Suppressor macrophage (primary cell): ENCODE results near the gene PRDM5.
A peak's percentile ranks its signal among the peaks of the same experiment; 100 is the strongest.

Experiments used
- DNase-seq, 4 experiments: peaks; one replicate each; pipeline ENCODE4 v3.0.0-alpha.2; 2020 to 2022

PRDM5 gene

DNA sequence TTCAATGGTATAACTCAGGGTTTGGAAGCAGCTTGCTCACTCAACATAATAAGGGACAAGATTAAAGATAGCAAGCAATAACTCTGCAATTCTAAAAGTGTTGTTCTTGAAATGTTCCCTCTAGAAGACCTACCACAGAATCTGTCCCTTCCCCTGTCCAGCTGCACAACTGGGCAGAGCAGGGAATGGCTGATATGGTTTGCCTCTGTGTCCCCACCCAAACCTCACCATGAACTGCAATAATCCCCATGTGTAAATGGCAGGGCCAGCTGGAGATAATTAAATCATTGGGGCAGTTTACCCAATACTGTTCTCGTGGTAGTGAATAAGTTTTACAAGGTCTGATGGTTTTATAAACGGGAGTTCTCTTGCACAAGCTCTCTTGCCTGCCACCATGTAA lies 19.1 kb downstream of the PRDM5 start:
- no peak for DNase-seq

DNA sequence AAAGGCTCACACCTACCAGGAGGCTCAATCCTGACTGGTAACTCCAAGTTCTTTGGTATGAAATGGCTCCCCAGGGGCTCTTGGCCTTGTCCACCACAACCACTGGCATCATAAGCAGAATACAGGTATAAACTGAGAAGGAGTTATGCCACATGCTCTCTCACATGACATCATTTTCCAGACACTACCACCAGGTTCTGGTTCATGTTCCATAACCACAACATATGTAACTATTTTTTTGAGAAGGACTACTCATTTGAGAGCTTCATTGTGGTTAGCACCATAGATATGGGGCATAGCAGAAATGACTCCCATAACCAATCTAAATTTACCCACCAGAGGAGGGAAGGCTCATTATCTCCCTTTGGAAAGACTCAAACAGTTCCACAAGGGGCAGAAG lies 19.6 kb downstream of the PRDM5 start:
- DNase-seq = no peak

DNA sequence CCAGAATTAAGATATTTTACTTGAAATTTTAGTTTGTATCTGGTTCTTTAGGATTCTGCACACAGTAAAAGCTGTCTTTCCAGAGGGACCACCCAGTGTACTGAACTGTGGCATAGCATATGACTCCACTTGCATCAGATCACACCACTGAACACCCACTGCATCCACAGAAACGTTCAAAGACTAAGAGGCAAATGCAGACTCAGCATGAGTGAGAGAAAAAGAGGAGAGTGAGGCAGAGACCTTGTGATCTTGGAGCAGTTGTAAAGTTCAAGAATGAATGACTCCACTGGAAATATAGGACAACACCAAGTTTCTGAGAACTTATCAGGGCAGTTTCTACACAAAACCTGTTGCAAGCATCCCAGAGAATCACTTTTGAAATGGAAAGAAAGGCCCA lies 20.8 kb downstream of the PRDM5 start:
- DNase-seq = peak in 1 of 4 experiments; percentile 14

DNA sequence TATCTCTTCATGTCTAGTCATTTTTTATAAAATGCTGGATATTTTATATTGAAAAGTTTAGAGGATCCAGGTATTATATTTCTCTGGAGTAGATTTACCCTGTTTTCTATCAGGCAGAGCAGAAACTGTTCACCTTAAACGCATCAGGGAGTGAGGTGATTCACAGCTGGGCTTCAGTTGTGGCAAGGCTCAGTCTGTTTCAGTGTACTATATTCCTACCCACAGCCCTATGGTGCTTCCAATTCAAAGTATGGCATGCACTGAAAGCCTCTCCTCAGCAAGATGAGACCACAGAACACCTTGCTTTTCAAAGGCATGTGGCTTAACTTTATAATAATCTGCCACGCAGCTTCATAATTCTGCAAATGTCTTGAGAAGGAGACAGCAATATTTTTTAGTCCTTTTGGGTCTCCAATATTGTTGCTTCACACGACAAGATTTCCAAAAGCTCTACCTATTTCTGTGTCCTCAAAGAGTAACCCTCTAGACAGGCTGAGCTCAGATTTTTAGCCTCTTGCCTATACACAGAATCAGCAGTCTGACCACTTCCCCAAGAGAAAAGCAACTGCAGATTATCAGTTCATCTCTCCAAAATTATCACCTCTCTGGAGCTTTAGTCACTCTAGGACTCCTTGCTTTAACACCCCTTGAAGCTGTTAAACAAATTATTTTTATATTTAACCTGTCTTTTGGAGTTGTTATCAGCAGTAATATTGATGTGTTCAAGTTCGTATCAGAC lies 24.4 kb downstream of the PRDM5 start:
- no peak for DNase-seq

DNA sequence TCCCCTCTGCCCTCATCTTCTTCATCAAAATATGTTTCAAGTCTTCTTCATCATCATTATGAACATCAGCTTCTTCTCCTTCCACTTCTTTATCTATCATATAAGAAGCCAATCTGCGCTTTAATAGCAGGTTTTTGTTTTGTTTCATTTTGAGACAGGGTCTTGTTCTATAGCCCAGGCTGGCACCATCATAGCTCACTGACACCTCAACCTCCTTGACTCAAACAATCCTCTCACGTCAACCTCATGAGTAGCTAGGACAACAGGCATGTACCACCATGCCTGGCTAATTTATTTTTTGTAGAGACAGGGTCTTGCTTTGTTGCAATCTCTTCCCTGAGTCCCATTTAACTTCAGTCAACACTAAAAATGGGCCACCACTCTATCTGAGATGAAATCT lies 27.0 kb downstream of the PRDM5 start:
- DNase-seq = no peak

DNA sequence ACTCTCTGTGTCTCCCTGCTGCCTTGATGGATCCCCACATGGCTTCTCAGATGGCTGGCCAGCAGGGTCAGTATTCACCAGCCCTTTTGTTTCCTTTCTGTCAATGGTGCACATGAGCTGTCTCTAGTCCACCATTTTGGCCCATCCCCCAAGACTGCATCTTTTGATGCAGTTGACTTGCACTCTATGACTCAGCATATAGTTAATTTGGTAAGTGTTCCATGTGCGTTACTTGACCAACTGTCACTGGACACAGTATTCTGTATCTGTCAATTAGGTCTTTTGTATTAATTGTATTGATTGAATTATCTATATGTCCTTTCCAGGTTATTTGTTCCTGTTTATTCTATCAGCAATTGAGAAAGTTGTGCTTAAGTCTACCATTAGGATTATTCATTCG lies 29.2 kb downstream of the PRDM5 start:
- no peak for DNase-seq

DNA sequence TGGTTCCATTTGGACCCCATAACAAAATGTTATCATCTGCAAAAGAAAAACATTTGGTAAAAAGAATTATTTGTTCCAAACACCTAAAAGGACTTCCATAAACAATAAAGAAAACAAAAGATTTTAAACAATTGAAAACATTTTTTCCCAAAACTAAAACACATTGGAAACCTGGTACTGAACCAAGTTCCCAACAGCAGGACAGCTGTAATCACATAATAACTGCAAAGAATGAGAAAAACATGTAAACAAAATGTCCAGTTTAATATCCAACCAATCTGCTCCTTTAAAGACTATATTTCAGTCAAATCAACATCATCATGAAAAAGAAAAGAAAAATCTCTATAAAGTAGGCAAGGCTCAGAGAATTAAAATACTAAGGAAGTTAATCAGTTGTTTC lies 36.3 kb downstream of the PRDM5 start:
- DNase-seq = no peak

DNA sequence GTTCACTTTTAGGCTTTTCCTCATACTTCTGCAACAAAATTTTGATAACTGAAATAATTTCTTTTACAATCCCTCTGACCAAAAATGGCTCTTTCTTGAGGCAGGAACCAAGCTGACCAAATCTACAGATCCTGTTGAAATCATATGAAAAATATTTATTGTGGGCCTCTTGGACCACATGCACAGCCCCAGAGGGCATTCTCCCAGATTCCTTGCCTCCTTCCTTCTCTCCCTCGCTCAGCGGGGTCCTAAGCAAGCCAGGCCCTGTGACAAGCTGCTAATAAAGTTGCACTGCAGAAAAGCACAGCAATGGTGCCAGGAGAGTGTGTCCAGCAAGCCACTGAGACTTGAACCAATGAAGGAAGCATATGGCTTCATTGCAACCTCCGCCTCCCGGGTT lies 40.7 kb downstream of the PRDM5 start:
- no peak for DNase-seq

DNA sequence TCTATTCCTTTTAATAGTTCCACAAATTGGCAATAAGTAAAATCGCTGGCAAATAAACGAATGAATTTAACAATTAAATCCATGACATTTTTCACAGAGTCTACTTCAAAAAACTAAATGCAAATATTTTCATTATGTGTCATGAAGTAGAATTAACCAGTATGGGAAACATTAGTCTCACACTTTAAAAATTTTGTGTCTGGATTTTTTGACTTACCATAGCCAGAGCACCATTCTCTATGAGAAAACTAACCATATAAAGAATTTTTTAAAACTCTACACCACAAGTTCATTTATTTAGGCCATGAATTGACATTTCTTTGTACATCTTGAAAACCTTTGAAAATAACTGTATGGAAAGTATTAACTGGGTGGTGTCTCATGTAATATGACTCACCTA lies 41.2 kb downstream of the PRDM5 start:
- no peak for DNase-seq

DNA sequence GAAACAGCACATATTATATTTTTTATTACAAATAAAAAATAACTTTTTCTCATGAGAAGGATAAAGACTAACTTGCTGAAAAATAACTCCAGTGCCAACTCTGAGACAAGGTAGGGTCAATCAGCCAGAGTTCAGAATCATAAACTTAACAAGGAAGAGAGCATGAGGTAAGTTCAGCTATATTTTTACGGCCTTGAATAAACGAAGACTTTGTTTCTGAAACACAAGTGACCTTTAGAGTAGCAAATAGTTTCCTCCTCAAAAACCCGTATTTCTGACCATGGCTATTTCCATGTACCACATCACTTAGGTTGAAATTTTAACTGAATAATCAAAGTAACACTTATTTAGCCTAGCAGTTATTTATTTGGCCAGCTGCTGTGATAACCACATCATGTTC lies 45.5 kb downstream of the PRDM5 start:
- DNase-seq = no peak

DNA sequence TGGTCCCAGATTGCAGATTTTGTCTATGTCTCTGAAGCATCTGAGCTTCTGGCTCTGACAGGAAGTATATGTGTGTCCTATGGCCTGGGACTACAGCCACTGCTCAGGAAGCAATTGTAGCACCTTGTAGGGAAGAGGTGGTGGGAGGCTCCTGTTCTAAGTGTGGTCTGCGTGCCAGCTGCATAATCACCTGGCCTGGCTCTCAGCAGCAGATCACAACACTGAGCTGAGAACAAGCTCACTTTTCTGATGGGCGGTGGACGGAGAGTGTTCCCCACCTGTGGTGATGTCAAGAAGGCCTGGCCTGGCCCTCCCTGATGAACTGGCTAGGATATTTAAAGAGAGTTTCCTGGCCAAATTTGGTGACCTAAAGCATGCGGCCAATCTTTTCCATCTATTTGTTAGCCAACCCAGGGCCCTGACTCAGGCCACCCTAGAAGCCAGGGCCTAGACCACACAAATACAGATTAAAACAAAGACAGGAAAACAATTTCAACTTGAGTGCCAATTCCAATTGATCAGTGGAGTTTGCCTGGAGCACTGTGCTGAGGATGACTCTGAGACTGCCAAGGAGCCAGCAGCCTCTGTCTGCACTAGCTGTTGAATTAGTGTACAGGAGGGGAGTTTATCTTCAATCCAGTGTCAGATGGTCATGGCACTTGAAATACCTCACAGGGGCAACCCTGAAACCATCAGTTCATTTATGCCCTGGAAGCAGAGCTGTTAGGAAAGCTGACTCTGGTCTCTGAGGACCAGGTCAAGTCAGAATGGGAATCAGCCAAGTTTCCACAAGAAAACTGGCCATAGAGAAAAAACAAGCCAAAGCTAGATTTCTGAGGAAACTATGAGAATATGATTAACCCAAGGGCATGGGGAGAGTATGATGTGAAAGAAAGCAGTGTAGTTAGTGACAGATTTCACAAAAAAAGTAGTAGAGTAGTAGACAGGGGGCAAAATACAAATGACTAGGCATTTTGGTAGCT lies 47.4 kb downstream of the PRDM5 start:
- DNase-seq = no peak

DNA sequence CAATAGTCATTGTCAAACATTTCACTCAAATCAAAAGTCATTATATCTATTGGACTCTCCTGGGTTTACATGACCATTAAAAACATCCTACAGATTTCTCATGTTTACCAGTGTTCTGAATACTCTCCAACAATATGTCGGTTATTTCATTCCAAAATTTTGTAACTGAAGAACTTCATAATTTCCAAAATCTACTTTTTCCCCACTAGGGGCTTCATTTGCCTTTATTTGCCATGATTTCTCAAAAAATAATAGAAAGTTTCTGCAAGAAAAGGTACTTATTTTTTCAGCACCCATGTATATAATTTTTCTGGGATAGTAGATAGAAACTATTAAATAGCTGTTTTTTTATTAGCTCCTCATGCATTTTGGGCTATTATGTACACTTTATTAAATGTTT lies 49.0 kb downstream of the PRDM5 start:
- DNase-seq = no peak

DNA sequence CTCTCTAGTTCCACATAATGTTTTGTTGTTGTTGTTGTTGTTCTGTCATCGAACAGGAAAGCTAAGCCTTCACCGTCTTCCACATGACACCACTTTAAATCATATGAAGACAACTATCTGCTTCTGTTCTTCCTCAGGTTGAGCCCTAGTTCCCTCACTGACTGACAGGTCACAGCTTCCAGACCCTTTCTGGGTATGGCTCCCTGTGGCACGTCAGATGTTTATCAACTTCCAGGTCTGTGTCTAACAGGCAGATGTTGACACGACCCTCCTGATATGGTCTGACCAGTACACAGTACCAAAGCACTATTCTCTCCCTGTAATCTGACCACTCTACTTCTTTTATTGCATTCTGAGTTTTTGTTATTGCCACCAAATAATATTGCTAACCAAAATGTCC lies 51.4 kb downstream of the PRDM5 start:
- DNase-seq = no peak

DNA sequence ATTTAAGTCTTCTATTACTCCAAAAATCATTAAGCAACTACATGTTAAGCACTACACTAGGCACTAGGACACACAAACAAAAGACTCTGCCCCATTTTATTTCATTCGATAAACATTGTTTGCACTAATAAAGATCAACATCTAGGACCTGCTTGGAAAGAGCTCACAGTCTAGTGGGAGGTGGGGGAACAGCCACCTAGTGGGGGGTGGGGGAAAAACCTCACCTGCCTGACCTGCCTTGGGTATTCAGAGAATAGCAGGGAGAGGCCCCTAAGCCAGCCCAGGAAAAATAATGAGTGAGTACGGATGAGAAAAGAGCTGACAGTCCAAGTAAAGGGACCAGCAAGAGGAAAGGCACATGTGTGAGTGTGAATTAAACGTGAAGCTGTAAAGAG lies 52.2 kb downstream of the PRDM5 start:
- no peak for DNase-seq

DNA sequence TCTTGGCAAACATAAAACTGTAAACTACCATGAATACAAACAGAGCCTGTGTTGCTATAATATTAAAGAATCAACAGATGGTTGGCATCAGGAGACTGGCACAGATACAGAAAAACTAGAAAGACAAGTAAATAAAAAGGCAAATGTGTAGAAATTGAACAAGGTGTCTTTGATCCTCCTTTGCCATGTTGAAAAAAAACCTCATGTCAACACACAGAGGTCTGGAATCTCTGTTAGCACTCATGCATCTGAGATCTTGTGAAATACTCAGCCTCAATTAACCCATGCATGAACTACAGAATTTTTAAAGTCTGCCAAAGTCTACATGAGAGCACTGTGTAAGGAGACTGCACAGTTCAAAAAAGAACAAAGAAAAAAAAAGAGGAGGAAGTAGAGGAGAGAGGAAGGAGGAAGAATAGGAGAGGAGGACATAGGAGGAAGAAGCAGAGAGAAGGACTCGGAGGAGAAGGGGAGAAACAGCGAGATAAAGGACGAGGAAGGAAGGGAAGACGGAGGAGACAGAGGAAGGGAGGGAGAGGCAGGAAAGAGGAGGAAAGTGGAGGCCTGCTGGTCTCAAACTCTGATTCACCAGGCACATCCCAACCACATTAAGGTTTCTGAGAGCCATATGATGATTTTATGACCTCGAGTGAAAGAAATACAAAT lies 52.8 kb downstream of the PRDM5 start:
- no peak for DNase-seq

DNA sequence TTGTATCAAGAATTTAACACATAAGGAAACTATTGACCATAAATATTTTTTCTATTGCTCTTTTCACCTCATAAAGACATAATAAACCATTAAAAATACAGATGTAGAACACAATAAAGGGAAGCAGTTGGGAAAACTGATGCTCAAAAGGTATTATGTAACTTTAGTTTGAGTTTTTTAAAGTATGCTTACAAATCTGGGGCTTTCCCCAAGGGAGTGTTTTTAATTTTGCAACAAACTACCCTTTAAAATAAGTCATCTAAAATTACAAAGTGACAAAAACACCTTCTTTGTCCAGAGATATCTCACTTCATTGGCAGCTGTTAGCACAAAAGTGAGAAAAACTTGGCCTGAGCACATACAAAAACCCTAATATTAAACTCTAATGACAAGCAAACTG lies 55.0 kb downstream of the PRDM5 start:
- DNase-seq = peak in 1 of 4 experiments; percentile 20

DNA sequence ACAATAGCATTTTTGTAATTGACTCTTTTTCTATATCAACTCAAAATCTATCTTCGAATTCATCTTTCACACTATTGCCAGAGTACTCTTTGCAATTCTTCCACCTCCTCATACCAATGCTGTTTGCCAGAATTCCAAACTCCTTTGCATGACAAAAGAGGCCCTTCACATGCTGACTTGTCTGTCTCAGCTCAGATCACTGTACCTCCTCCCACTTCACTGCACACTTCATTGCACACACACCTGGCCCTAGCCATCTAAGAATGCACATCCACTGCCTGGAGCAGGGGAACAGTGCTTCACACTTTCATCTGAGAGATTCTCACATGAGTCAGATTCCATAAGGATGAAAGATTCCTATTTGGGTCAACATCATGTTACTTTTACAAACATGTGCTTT lies 56.5 kb downstream of the PRDM5 start:
- DNase-seq = no peak

DNA sequence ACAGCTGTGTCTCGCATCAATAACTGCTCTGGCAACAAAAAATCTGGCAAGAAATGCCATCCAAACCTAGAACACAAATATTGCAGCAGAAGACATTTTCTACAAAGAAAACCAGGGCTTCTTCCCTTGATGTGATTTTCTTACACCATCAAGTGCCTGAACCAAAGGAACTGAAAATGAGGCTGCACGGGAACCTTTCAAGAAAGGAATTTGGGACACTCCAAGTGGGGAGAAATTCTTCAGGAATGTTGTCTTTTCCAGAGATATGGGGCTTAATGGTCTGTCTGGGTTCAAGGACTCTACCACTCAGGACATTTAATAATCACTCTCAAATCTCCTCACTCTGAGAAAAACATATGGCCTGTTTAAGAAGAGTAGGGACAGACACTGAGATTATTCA lies 57.6 kb downstream of the PRDM5 start:
- DNase-seq = no peak

DNA sequence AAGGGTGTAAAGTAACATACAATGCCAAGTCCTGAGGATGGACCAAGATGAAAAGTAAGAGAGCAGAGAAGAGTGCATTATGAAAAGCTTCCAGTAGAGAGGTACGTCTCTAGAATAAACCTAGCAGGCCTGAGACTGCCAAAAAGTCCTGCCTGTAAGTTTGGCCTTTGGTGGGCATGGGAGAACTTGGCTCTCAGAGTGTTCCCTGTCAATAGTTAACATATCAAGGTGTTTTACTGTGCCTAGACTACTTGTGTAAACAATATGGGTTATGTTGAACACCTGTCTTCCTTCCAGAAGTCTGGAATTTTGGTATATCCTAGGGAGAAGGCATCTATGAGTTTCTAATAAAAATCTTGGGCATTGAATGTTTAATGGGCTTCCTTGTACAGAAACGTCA lies 60.1 kb downstream of the PRDM5 start:
- no peak for DNase-seq

DNA sequence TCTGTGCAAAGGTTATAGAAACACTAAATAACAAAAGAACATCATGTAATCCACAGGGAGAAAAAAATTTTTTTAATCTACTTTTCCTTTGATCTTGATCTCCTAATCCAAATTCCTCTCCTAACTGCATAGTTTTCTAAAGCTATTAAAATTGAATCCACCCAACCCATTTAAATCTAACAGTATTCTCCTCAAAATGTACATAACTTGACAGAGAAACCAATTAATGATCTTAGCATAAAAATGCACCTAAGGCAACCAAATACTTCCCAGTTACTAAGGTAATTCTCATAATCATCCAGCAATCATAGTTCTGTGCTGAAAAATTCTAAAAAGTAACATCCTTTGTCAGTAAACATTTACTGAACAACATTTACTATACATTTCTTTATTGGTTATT lies 60.7 kb downstream of the PRDM5 start:
- no peak for DNase-seq

DNA sequence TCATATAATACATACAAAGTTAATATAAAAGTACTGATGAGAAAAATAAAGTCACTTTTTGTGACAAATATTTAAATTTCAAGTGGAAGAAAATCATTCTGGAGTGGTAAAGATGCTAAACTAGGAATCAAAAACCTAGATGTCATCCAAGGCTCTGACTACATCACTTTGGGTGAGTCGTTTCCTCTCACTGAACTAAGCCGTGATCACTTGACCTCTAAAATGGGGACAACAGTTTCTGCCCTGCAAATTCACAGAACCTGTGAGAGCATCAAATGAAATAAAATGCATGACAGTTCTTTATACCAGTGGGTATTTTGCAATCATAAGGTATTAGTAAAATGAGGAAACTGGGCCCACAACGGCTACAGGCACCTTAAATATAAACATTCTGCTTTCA lies 63.8 kb downstream of the PRDM5 start:
- no peak for DNase-seq

DNA sequence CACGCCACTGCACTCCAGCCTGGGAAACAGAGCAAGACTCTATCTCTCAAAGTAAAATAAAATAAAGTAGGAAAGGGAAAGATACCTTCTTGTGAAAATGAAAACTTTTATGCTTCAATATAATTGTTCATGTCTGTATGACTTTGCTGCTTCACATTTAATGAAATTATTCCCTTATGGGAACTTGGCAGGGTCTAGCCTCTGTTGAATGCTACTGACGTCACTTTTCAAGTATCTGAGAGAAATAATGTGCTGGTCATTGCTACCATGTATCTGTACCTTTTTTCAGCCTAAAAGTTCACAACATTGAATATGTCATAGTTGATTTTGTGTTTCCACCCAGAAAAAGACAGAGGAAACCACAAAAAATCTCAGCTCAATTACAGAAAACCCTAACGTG lies 65.2 kb downstream of the PRDM5 start:
- no peak for DNase-seq

DNA sequence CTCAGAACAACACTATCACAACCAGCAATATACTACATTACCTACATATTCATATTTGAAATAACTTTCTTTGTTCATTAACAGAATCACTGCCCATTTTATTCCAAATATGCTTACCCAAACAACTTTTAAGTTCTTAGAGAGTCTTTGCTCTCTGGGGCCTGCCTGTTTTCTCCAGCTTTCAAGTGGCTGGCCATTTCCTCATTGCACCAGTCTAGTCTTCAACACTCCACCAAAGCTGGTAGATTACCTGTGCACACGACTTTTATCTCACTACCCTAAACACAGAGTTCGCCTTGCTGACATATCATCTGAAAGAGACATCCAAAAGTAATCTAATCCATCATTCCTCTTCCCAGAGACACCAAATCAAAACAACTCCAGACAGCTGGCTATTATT lies 66.2 kb downstream of the PRDM5 start:
- DNase-seq = no peak
